Pancreas (tissue), 10 donors: ENCODE measurements around the gene CYP4X1. TPM values are rescaled to one million over a fixed set of nuclear protein-coding genes. Genes with fewer than 3 reads are reported as not detected.
"Not testable (repeated sequence)": the region's sequence is repeated elsewhere in the genome, so short reads cannot be mapped to it uniquely, and the experiment has no call there.

ENCODE experiments used
- ATAC-seq, 4 donors: fragments of 200-7000 bp; cut with Tn5 transposase; one replicate each; pipeline versions ENCODE4 v1.8.0 to v1.9.1; 2020; ENCODE audit warnings: mild to moderate bottlenecking in 4 of 4, moderate library complexity in 4 of 4
- DNase-seq, 6 donors: peaks; one replicate each; pipeline ENCODE4 v3.0.0-alpha.2; 2020
- FAIRE-seq: peaks from 2 replicates; lab custom pipeline; 2012; peaks lifted over from hg19 to GRCh38; lab: Jason Lieb, UNC
- H3K27ac ChIP-seq, 4 donors: fragments of 200-600 bp; sonication (generic); 1 replicate in 3 of 4; 2 replicates in 1 of 4; pipeline versions ENCODE4 v1.5.0 to v1.8.0; 2020
- H3K27me3 ChIP-seq, 4 donors: fragments of 200-600 bp; one replicate each; pipeline ENCODE4 v1.8.0; 2021
- H3K36me3 ChIP-seq, 3 donors: fragments of 200-600 bp; sonication (generic) in 1 of 3; one replicate each; pipeline versions ENCODE4 v1.5.0 to v1.8.0; 2020 to 2021
- H3K4me1 ChIP-seq, 3 donors: fragments of 200-600 bp; one replicate each; pipeline ENCODE4 v1.8.0; 2021
- H3K4me3 ChIP-seq, 4 donors: fragments of 200-600 bp; sonication (generic) in 2 of 4; one replicate each; pipeline versions ENCODE4 v1.5.0 to v1.8.0; 2020 to 2021
- H3K9me3 ChIP-seq, 4 donors: fragments of 200-600 bp; one replicate each; pipeline ENCODE4 v1.8.0; 2021
- whole genome bisulfite sequencing, 2 donors: extraction: QIAGEN DNeasy Blood & Tissue Kit; methylation state at CpG; one replicate each; pipeline ENCODE4 v1.1.7; 2013; 5-methylcytosine and 5-hydroxymethylcytosine counted together
- intact Hi-C, 3 donors: fragments of 100-400 bp; cut with DNase I; formaldehyde crosslinking; loops; one replicate each; pipeline versions ENCODE4 v1.11.1 to v1.14.2; 2022
- polyA plus RNA-seq, 2 donors: library from polyadenylated mRNA; stranded (reverse); fragments of 200-250 nt; gene quantifications; one replicate each; pipeline ENCODE4 v1.2.3, GENCODE V29; 2013
- total RNA-seq, 6 donors: library from RNA; stranded (reverse); fragmentation: NEBNext Ultra II Directional in 4 of 6; extraction: Animal tissue kit (Norgen Biotek cat#: 25700) in 4 of 6; gene quantifications; one replicate each; pipeline versions ENCODE4 v1.2.1 to v1.2.4, GENCODE V29; 2021 to 2023
- TF ChIP-seq, protein P1 (sequence below), 4 donors: fragments of 200-600 bp; sonication (generic) in 3 of 4; IDR thresholded peaks; one replicate each; pipeline versions ENCODE4 v1.5.0 to v1.8.0; 2021; ENCODE audit warnings: antibody characterized with exemption in 4 of 4
- donor health status: healthy with polysubstance abuse.
- donor health status: DM: no; HTN: no; CAD: no; lungs with moderate emphysema.
- donor health status: DM: no; HTN: no; CAD: no.
- donor health status: control.
- donor health status: control.
- donor health status: Bipolar disorder and iron deficiency.
- donor health status: DM: yes; HTN: yes; CAD: no.
- donor health status: DM: no; HTN: no; CAD: no.
- donor health status: DM: no; HTN: no; CAD: no.
- donor health status: DM: yes; HTN: yes; CAD: no.

Gene CYP4X1
- total and polyA plus RNA-seq, 8 donors, result 0.39 to 3.5 (median 1.5) TPM

GRCh38 chr1:47031585-47031984, 8.1 kb downstream of the CYP4X1 start:
- Histone ChIP-seq H3K4me1 (peaks cover 13 to 17% (median 14%) of the 10 kb centered on the region in 3 donors), H3K4me3 (no peak overlapping the region), H3K9me3 (no peaks in the 10 kb centered on the region), H3K36me3 (no peaks in the 10 kb centered on the region), H3K27me3 (no peaks in the 10 kb centered on the region), H3K27ac (peak overlapping the region in 2 of 4 donors; percentile 48 to 50)
- TF ChIP-seq, protein P1, sequence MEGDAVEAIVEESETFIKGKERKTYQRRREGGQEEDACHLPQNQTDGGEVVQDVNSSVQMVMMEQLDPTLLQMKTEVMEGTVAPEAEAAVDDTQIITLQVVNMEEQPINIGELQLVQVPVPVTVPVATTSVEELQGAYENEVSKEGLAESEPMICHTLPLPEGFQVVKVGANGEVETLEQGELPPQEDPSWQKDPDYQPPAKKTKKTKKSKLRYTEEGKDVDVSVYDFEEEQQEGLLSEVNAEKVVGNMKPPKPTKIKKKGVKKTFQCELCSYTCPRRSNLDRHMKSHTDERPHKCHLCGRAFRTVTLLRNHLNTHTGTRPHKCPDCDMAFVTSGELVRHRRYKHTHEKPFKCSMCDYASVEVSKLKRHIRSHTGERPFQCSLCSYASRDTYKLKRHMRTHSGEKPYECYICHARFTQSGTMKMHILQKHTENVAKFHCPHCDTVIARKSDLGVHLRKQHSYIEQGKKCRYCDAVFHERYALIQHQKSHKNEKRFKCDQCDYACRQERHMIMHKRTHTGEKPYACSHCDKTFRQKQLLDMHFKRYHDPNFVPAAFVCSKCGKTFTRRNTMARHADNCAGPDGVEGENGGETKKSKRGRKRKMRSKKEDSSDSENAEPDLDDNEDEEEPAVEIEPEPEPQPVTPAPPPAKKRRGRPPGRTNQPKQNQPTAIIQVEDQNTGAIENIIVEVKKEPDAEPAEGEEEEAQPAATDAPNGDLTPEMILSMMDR (IDR thresholded peaks at IDR 0.05), result no peak
- intact Hi-C loops, result no loop called here
- no peak for DNase-seq
- 64 to 66% methylated on average over 3 of the region's 3 CpGs for WGBS, 2 donors
- no peak for FAIRE-seq
- peak in 3 of 4 donors; percentile 21 to 46 (median 34) for ATAC-seq

- Histone ChIP-seq H3K27me3 (no peaks in the 10 kb centered on the region), H3K36me3 (no peaks in the 10 kb centered on the region), H3K4me3 (no peak overlapping the region), H3K4me1 (peaks cover 1 to 3% (median 1%) of the 10 kb centered on the region in 3 donors), H3K9me3 (no peaks in the 10 kb centered on the region), H3K27ac (no peak overlapping the region)
- ATAC-seq, result no peak
- 83 to 90% methylated on average over 1 of the region's 1 CpG for WGBS, 2 donors
- intact Hi-C loops, result no loop called here
- TF ChIP-seq, protein P1 (IDR thresholded peaks at IDR 0.05), result no peak
- no peak for DNase-seq
- no peak for FAIRE-seq
Measured at GRCh38 chr1:47036764-47037163, 13.3 kb downstream of the CYP4X1 start.

GRCh38 chr1:47059376-47059775, 35.9 kb downstream of the CYP4X1 start:
- no peak overlapping the region for H3K4me3 ChIP-seq
- FAIRE-seq (no peak), ATAC-seq (no peak), DNase-seq (no peak)
- WGBS, 2 donors, result 52% methylated on average over 1 of the region's 1 CpG
- H3K9me3 ChIP-seq, result no peaks in the 10 kb centered on the region
- peaks cover 0 to 5% (median 0%) of the 10 kb centered on the region in 4 donors for H3K27me3 ChIP-seq
- no peak overlapping the region for H3K27ac ChIP-seq
- no peaks in the 10 kb centered on the region for H3K4me1 ChIP-seq
- intact Hi-C loops, result no loop called here
- TF ChIP-seq, protein P1 (IDR thresholded peaks at IDR 0.05), result no peak
- H3K36me3 ChIP-seq, result no peaks in the 10 kb centered on the region

GRCh38 chr1:47067097-47067594, 43.7 kb downstream of the CYP4X1 start, which contains the start of gene CYP4Z1:
Gene CYP4Z1, plus strand, starts transcription at chr1:47067231. Its CDS starts 260 bp downstream, at chr1:47067491.
- intact Hi-C loops, result no loop called here
- FAIRE-seq (no peak), ATAC-seq (no peak), DNase-seq (no peak)
- H3K27ac ChIP-seq, result no peak within 1 kb of the TSS
- no peaks in the 10 kb centered on the region for H3K9me3 ChIP-seq
- TF ChIP-seq, protein P1 (IDR thresholded peaks at IDR 0.05), result no peak
- H3K36me3 ChIP-seq, result no peaks in the 10 kb centered on the region
- H3K4me1 ChIP-seq, result no peaks in the 10 kb centered on the region
- peaks cover 0 to 6% (median 0%) of the 10 kb centered on the region in 4 donors for H3K27me3 ChIP-seq
- H3K4me3 ChIP-seq, result no peak within 1 kb of the TSS

- FAIRE-seq, H3K4me1 ChIP-seq, H3K27me3 ChIP-seq, intact Hi-C loops, H3K9me3 ChIP-seq, H3K27ac ChIP-seq, H3K36me3 ChIP-seq, H3K4me3 ChIP-seq, ATAC-seq: not testable (repeated sequence)
- 50 to 73% methylated on average over 4 of the region's 4 CpGs for WGBS, 2 donors
- peak in 1 of 6 donors; percentile 8 for DNase-seq
Measured at GRCh38 chr1:47069080-47069479, 45.6 kb downstream of the CYP4X1 start.

- H3K27ac ChIP-seq, H3K9me3 ChIP-seq, DNase-seq, H3K4me1 ChIP-seq, ATAC-seq, H3K4me3 ChIP-seq, FAIRE-seq, H3K27me3 ChIP-seq, intact Hi-C loops, H3K36me3 ChIP-seq: not testable (repeated sequence)
Measured at GRCh38 chr1:47069509-47069908, 46.0 kb downstream of the CYP4X1 start.
